ENCODE data around the gene RGS3. TPM values are rescaled to one million over a fixed set of nuclear protein-coding genes. Genes with fewer than 3 reads are reported as not detected.

Gene RGS3
- total RNA-seq, 1 donor from 2014 or later = 15.0 TPM

DNA sequence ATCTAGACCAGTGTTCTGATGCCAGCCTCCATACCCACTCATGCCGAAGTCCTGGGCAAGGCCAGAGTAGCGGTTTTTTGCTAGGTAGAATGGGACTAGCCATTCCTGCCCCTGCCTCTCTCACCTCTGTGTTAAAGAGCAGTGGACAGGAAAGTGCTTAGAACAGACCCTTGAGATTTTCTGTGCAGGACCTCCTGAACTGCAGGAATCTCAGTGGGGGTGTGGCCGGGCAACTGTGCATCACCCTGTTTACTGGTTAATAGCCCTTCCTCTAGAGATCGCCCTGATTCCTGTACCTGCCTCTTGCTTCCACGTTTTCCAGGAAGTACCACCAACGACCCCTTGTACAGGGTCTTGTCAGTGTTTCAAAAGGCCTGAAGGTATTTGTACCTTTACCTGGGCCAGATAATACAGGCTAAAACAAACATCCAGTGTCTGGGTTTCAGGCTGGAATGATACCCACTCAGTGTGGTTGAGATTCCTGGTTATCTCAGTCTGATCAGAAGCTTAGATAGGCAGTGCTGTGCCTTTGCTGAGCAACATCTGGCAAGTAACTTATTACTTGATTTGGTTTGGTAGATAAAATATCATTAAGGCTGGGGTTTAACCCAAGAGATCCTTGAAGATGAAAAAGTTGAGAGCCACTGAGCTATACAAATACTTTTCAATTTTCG, 65.9 kb downstream of the RGS3 start:
- ChIA-PET CTCF (no interaction called here), POLR2A (no interaction called here)
- Mint-ChIP-seq H3K27me3 (no peaks in the 10 kb centered on the region), H3K4me1 (peaks cover under 1% of the 10 kb centered on the region), H3K27ac (no peak overlapping the region), H3K36me3 (ENCODE audit: low read depth) (no peaks in the 10 kb centered on the region), H3K9me3 (no peaks in the 10 kb centered on the region), H3K4me3 (no peak overlapping the region)
- DNase-seq (no peak), ATAC-seq (ENCODE audit: low read depth) (no peak)
- intact Hi-C loops (cut with micrococcal nuclease) = no loop called here
- TF ChIP-seq, protein P1, sequence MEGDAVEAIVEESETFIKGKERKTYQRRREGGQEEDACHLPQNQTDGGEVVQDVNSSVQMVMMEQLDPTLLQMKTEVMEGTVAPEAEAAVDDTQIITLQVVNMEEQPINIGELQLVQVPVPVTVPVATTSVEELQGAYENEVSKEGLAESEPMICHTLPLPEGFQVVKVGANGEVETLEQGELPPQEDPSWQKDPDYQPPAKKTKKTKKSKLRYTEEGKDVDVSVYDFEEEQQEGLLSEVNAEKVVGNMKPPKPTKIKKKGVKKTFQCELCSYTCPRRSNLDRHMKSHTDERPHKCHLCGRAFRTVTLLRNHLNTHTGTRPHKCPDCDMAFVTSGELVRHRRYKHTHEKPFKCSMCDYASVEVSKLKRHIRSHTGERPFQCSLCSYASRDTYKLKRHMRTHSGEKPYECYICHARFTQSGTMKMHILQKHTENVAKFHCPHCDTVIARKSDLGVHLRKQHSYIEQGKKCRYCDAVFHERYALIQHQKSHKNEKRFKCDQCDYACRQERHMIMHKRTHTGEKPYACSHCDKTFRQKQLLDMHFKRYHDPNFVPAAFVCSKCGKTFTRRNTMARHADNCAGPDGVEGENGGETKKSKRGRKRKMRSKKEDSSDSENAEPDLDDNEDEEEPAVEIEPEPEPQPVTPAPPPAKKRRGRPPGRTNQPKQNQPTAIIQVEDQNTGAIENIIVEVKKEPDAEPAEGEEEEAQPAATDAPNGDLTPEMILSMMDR (IDR thresholded peaks at IDR 0.05) = no peak

DNA sequence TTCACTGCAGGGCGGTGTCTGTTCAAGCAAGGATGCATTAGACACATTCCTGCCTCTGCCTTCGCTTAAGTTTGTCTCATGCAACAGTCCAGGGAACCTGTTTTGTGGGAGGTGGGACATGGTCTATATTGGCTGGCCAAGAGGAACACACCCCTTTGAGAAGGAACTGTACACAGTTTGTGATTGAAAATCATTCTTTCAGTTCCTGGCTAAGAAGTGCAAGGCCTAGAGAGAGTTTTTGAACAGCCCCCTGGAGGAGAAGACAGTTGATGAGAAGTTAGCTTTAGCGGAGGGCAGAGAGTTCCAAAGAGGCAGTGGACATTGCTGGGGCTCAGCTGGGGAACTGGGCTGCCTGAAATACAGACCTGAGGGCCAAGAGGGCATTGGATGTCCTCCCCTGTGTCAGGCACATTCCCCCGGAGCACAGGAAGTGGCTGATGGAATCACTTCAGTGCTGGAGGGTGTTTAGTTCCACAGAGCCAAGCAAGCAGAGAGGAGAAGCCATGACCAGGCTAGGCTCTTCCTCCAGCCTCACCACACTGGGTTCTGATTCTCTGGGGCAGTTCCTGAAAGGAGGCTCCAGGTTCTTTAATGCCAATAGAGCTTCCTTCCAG, 66.6 kb downstream of the RGS3 start:
- no peak for DNase-seq
- TF ChIP-seq, protein P1 (IDR thresholded peaks at IDR 0.05) = no peak
- intact Hi-C loops (cut with micrococcal nuclease) = no loop called here
- Mint-ChIP-seq H3K27me3 (no peaks in the 10 kb centered on the region), H3K9me3 (no peaks in the 10 kb centered on the region), H3K36me3 (ENCODE audit: low read depth) (no peaks in the 10 kb centered on the region), H3K27ac (no peak overlapping the region), H3K4me3 (no peak overlapping the region), H3K4me1 (no peaks in the 10 kb centered on the region)
- no peak for ATAC-seq (ENCODE audit: low read depth)
- POLR2A ChIA-PET = no interaction called here
- CTCF ChIA-PET = no interaction called here

DNA sequence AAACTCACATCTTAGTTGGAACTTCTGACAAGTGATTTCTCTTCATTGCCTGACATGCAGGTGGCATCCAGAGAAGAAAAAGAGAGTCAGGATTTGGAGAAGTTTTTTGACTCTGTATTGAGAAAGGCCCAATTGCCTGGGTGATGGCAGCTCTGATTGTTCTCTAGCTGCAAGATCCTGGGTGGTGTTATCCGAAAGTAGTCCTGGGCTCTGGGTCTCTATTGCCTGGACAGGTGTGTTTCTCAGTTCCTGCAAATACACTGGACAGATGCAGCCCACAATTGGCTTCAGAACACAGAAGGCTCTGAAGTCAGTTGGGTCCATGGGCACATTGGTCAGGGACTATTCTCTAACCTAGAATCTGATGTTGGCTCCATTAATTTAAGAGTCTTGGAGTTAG, 67.4 kb downstream of the RGS3 start:
- Mint-ChIP-seq H3K4me3 (no peak overlapping the region), H3K27ac (no peak overlapping the region), H3K36me3 (ENCODE audit: low read depth) (no peaks in the 10 kb centered on the region), H3K9me3 (no peaks in the 10 kb centered on the region), H3K4me1 (no peaks in the 10 kb centered on the region), H3K27me3 (no peaks in the 10 kb centered on the region)
- DNase-seq = no peak
- POLR2A ChIA-PET = interaction anchor here (1.7 kb wide), 1 partner anchor 13 kb away, joined by 3 read pairs; no protein-coding TSS in a partner anchor
- intact Hi-C loops (cut with micrococcal nuclease) = no loop called here
- TF ChIP-seq, protein P1 (IDR thresholded peaks at IDR 0.05) = no peak
- no peak for ATAC-seq (ENCODE audit: low read depth)
- CTCF ChIA-PET = no interaction called here

DNA sequence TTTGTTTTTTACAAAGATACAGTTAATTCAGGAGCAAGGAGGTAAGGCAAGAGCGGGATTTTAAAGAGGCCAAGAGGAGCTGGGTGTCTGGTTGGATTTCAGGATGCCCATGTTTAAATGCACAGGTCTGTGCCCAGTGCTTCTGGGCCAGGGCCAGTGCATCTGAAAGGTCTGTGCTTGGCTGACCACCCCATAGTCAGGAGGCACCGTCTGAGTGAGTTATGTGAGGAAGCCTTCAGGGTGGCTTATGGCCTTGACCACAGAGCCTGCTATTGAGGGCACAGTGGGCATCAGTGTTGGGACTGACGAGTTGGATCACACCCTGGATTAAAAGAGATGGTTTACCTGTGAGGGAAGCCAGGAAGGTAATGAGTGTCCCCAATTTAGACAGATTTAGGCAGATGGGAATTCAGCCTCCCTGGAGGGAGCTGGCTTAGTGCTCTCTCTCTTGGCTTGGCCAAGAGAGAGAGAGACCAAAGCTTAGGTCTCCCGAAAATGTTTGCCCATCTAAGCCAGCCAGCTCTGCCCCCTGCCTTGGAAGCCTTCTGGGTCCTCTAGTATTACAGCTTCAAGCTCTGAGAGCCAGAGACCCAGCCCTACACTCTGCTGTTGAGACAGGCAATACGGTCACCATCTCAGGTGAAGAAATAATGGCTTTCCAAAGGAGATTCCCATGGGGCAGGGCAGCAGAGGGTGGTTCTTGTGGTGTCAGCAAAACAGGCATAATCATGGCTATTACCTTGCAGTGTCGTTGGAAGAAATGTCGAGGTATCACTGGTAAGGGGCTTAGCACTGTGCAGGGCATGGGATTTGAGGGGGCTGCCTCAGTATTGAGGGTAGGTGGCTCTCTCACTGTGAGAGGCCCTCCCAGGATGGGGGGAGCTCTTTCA, 68.6 kb downstream of the RGS3 start:
- TF ChIP-seq, protein P1 (IDR thresholded peaks at IDR 0.05) = no peak
- Mint-ChIP-seq H3K4me3 (no peak overlapping the region), H3K4me1 (no peaks in the 10 kb centered on the region), H3K36me3 (ENCODE audit: low read depth) (no peaks in the 10 kb centered on the region), H3K27ac (no peak overlapping the region), H3K27me3 (no peaks in the 10 kb centered on the region), H3K9me3 (no peaks in the 10 kb centered on the region)
- intact Hi-C loops (cut with micrococcal nuclease) = no loop called here
- no peak for DNase-seq
- ChIA-PET CTCF (interaction anchor here (0.9 to 1.2 kb wide), 3 partner anchors 16 to 126 kb away, joined by 3 read pairs; no protein-coding TSS in a partner anchor), POLR2A (interaction anchor here (1.7 kb wide), 1 partner anchor 15 kb away, joined by 3 read pairs; no protein-coding TSS in a partner anchor)
- ATAC-seq (ENCODE audit: low read depth) = no peak

DNA sequence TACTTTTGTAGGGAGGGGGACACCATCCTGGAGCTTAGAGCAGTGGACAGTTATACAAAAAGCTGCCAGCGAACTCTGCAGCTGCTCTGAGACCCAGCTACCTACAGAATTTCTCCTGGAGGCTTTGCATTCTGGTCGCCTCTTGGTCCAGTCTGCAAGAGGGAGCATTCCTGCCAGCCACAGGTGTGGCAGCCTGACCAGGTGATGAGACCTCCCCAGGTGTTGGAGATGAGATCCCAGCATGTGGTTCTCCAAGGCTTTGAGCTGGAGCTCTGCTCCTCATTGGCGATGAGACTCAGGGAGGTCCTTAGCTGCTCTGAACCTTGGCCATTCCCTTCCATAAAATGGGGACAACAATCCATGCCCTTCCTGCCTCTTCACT, 69.3 kb downstream of the RGS3 start:
- intact Hi-C loops (cut with micrococcal nuclease) = no loop called here
- POLR2A ChIA-PET = no interaction called here
- Mint-ChIP-seq H3K4me1 (no peaks in the 10 kb centered on the region), H3K27me3 (no peaks in the 10 kb centered on the region), H3K9me3 (no peaks in the 10 kb centered on the region), H3K36me3 (ENCODE audit: low read depth) (no peaks in the 10 kb centered on the region), H3K27ac (no peak overlapping the region), H3K4me3 (no peak overlapping the region)
- CTCF ChIA-PET = interaction anchor here (0.9 to 1.2 kb wide), 3 partner anchors 16 to 125 kb away, joined by 3 read pairs; no protein-coding TSS in a partner anchor
- ATAC-seq (ENCODE audit: low read depth) (no peak), DNase-seq (no peak)
- TF ChIP-seq, protein P1 (IDR thresholded peaks at IDR 0.05) = no peak

All from activated B cell treated with CpG ODN at 0.5 μM for 24 hours (primary cell).